Activated T-helper 1 cell treated with Interleukin-2 at 50 U/mL for 16 hours (primary cell): ENCODE results near the gene PAK1.
"Not testable (repeated sequence)": the region's sequence is repeated elsewhere in the genome, so short reads cannot be mapped to it uniquely, and the experiment has no call there.

Source experiments
- DNase-seq: peaks from one replicate; pipeline ENCODE4 v3.0.0-alpha.2; 2020; ENCODE audit warnings: low read depth

Gene PAK1

GRCh38 chr11:77302752-77303151 is 171.1 kb downstream of the PAK1 start:
- DNase-seq: no peak

DNA sequence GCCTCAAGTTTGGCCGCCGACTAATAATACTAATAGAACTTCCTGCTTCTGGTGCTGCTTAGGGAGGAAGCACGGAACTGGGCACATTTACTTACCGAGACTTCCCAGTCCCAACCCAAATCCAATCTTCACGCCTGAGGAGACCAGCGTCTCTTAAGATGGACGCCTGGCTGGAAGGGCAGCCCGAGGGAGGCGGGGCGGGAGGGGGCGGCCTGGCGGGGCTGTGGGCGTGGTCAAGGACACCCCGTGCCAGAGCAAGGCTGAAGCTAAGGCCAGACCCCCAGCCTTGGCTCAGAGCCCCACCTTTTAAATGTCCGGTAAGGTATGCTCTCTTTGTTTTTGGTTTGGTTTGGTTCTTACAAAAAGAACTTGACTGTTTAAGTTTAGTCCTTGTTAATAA is 172.4 kb downstream of the PAK1 start, which contains the start of gene GDPD4:
Gene GDPD4 (minus strand): TSS at position 177 of the 400 bp plus-strand sequence. CDS start 16,549 bp downstream, outside the sequence.
- DNase-seq: no peak

DNA sequence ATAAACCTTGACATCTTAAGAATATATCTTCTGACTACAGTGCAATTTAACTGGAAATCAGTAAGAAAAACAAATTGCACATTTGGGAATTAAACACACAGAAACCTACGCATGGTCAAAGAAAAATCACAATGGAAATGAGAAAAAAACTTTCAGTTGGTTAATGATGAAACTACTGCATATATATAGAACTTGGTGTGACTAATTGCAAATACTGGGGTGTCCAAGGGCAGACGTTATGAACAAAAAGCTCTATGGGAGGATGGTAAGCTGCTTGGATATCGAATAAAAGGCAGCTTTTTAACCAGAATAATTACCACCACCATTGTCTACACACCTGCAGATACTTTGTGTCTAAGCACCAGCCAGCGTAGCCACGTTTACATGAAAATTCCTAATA is 173.2 kb downstream of the PAK1 start:
- DNase-seq: no peak

- not testable (repeated sequence) for DNase-seq
Observed at GRCh38 chr11:77300028-77300427, 173.9 kb downstream of the PAK1 start.

GRCh38 chr11:77299528-77299993 is 174.3 kb downstream of the PAK1 start:
- no peak for DNase-seq

DNA sequence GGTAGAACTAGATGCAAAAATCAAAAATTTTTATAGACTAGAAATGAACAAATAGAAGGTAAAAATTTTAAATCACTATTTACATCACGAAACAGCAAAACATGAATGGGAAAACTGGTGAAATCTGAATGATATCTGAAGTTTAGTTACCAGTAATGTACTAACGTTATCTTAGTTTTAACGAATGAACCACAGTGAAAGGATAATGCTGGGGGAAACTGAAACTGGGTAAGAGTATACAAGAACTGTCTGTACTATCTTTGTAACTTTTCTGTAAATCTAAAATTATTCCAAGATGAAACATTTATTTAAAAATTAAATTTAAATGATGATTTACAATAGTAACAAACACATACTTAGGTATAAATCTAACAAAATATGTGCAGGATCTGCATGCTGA is 179.9 kb downstream of the PAK1 start:
- no peak for DNase-seq

DNA sequence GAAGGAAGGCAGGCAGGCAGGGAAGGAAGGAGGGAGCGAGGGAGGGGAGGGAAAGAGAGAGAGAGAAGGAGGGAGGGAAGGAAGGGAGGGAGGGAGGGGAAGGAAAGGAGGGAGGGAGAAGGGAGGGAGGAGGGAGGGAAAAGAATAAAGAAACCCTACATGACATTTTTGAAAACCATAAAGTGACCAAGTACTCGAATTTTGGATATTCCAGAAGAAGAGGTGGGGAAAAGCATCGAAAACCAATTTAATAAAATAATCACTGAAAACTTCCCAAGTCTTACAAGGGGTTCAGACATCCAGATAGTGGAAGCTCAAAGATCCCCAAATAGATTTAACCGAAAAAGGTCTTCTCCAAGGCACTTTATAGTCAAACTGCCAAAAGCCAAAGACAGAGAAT is 184.2 kb downstream of the PAK1 start:
- no peak for DNase-seq

- no peak for DNase-seq
Observed at GRCh38 chr11:77287615-77288273, 186.2 kb downstream of the PAK1 start.

DNA sequence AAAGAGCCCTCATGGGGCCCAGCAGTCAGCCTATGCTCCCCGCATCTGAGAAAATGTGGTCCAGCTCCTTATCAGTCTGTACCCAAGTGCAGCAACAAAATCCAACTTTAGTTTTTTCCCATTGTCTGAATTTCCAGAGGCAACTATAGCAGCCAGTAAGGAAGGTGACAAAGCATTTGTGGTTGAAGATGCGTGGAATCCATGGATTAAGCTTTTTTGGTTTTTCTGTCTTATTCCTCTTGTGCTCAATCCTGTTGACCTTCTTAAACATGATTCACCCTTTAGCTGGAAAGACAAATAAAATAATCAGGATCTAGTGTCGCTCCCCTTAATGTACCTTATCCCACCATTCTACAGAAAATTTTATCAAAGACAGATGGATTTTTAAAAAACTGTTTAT is 186.8 kb downstream of the PAK1 start:
- no peak for DNase-seq

DNA sequence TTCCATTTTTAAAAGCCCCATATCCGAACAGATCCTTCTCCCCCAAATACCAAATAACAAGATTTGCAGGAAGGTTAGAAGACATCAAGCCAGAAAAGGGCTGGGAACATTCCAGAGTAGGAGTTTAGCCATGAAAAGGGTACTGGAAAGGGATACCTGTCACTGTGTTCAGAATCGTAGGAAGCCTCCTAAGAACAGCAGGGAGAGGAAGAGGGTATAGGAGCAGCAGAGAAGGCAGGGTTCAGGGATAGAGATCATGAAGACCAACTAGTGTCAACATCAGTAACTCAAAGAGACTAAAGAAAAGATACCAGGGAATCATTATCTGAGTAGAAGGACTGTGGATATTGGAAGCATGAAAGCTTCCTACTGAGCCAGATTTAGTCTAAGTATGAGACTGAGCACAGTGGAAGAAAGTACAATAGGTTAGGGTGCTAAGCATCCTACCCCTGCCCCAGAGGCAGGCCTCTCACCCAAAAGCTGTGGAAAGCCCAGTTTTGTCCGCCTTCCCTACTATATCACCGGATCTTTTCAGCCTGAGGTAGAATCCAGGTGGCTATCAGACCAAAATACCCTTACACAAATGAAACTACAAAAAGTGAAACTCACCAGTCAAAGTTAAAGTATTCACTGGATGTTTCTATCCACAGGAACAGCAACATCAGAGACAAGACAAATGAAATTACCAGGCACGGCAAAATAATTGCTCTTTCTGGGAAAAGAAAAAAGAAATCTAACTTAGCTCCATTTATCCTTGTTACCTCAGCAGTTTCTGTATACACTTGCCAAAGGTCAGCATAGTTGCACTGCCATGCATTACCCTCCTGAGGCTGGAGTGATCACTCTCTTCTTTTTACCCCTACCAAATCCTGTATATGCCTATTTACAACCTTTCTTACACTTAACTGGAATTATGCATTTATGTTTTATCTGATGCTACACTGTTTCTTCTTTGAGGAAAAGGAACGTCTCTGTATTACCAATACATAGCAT is 189.1 kb downstream of the PAK1 start:
- no peak for DNase-seq

GRCh38 chr11:77283101-77283500 is 190.8 kb downstream of the PAK1 start:
- DNase-seq: no peak

DNA sequence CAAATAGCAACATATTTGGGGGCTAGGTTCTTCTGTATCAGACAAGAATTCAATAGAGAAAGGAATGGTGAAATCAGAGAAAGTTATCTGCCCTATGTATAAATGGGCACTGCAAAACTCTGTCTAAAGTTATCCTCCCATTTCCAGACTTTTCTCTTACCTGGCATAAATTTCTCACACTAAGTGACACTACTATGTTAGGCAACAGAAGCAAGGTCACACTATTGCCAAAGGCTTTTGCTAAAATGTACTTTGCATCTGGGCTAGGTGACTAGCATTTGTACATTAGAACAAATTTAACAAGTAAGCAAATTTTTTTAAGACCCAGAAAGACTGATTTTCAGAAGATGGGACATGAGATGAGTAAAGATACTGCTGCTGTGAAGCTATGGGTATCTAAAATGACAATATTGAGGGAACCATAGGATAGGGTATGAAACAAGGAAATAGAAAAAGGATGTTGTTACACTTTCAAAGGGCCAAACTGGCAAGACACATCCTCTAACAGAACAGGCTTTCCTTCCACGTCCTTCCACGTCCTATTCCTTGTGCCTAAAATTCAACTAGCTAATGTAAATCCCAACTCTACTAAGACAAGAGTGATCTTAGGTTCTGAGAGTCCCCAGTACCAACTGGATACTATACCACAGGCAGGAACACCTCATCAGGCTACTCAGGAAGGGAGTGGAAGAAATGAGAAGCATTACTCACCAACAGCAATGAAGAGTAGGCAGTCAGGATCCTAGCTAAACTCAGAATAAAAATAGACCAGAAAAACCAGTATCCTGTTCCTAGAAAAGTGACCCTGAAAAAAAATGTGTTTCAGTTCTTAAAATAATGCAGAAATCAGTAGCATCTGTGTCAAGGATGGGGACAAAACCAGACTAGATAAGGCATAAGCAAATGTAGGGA is 195.0 kb downstream of the PAK1 start:
- DNase-seq: no peak

DNA sequence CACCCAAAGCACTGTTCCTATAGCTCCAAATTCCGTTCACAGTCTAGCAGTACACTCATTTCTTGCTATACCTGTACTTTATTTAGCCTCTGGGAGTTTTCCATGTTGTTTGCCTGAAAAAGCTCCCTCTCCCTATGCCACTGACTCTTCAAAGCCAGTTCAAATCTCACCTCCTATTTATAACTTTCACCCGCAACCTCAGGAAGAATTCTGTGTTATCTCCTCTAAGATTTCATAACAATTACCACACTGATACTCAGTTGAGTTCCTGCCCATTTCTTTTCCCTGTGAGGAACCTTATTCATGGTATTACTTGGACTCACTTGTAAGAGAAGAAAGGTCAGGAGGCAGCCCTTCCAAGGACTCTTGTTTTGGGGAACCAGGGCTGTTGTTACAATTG is 197.6 kb downstream of the PAK1 start:
- DNase-seq: no peak
